ENCODE data around the gene LIG4. TPM values are rescaled to one million over a fixed set of nuclear protein-coding genes. Genes with fewer than 3 reads are reported as not detected.

Gene LIG4
- total RNA-seq, 1 donor from 2014 or later: 6.5 TPM

DNA sequence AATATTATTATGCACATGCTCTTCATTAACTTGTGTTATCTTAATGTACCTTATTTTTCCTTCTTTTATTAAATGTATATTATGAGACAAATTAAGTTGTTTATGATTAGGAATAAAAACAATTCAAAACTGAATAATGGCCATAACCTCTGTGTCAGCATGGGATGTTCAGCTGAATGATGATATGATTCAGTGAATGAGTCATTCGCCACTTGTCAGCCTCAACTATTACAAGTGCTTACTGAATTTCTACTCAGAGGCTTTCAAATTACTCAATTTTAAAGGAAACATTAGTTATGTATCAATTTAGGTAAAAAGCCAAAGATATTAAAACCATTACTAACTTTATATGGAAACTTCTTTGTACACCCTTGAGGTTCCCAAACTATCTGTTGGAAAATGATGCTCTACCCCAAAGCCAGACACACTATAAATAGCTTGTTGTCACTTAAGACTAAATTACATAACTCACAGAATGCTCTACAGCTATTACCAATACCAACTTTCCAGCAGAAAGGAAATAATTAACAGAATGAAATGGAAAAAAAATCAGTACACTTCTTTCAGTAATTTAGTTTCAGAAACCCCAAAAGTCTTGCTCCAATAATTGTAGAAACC lies 14.4 kb downstream of the LIG4 start:
- ATAC-seq (ENCODE audit: poor library complexity) (no peak), DNase-seq (no peak)
- intact Hi-C loops (cut with DNase I): no loop called here

- intact Hi-C loops (cut with DNase I): no loop called here
- ATAC-seq (ENCODE audit: poor library complexity): no peak
- no peak for DNase-seq
Measured at GRCh38 chr13:108195861-108196260, 19.5 kb downstream of the LIG4 start.

GRCh38 chr13:108195146-108195545 lies 20.2 kb downstream of the LIG4 start:
- DNase-seq (no peak), ATAC-seq (ENCODE audit: poor library complexity) (no peak)
- intact Hi-C loops (cut with DNase I): no loop called here

DNA sequence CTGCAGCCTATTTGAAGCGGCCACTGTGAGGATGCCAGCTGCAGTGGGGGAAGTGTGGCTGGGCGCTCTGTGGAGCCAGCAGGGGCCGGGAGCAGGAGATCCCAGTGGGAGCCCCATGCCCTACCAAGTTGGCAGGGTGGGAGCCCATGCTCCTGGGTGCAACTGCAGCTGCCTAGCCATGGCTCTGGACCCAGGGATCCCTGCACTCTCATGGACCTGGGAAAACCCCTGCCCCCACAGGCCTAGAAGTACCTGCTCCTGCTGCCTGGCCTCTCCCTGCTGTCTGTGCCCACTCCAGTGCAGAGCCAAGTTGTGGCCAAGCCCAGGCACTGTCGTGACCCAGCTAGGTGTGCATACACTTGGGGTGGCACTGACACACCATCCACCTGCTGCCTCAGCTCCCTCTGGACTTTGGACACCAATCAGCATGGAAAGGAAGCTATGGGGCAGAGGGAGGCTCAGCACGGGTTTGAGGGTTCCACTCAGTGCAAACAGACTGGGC lies 20.9 kb downstream of the LIG4 start:
- intact Hi-C loops (cut with DNase I): no loop called here
- no peak for ATAC-seq (ENCODE audit: poor library complexity)

GRCh38 chr13:108193806-108194205 lies 21.5 kb downstream of the LIG4 start:
- intact Hi-C loops (cut with DNase I): no loop called here
- no peak for DNase-seq
- ATAC-seq (ENCODE audit: poor library complexity): no peak

More for the DNA sequence above, 20.9 kb downstream of the LIG4 start:
- no peak for DNase-seq

DNA sequence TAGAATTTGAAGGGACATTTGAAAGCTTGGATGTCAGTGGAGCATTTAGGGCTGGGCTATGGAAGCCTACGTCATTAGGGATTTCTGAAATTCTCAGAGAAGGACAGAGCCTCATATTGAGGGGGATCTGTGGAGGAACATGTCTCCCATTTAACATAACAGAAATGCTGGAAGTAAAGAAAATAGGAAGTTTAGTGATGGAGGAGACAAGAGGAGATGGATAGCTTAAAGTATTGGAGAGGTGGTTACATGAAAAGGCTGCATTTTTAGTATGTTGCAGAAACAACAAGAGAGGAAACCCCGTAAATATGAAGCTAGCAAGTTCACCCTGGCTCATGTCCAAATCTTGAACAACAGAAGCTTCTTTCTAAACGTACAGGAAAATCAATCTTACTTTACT lies 24.4 kb downstream of the LIG4 start:
- intact Hi-C loops (cut with DNase I): no loop called here
- ATAC-seq (ENCODE audit: poor library complexity) (no peak), DNase-seq (no peak)

GRCh38 chr13:108188260-108188659 lies 27.1 kb downstream of the LIG4 start:
- ATAC-seq (ENCODE audit: poor library complexity): no peak
- no peak for DNase-seq
- intact Hi-C loops (cut with DNase I): no loop called here

DNA sequence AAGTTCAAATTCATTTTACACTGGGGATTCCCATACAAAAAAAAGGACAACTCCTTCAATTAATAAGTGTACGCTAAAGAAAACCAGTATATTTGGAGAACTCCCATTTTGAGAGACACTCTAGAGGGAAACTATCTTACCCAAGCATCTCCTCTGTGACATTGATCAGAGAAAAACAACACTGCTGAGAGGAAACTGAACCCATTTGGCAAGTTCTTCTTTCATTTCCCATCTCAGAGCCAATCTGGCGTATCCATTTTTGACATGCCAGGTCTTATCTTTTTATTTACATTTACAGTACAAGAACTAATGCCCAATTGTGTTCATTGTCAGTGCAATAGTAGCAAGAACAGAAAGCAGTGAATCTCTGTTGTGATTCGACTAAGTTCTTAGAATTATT lies 30.1 kb downstream of the LIG4 start:
- DNase-seq (no peak), ATAC-seq (ENCODE audit: poor library complexity) (no peak)
- intact Hi-C loops (cut with DNase I): no loop called here

DNA sequence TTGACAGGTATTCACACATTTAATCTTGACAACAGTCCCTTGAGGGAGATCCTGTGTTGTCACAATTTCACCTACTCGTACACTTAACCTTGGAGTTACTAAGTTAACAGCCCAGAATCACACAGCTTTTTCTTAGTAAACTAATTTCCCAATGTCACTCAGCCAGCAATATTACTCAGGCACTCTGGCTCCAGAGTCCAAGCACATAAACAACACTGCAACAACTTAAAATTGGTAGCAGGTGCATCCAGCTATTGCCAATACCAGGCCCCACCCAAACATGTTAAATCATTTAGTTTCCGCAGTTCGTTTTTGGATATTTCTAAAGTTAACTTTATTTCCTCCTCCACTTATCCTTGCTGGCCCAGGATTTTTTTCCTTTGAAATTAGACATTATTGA lies 32.7 kb downstream of the LIG4 start:
- intact Hi-C loops (cut with DNase I): no loop called here
- no peak for ATAC-seq (ENCODE audit: poor library complexity)
- DNase-seq: no peak

DNA sequence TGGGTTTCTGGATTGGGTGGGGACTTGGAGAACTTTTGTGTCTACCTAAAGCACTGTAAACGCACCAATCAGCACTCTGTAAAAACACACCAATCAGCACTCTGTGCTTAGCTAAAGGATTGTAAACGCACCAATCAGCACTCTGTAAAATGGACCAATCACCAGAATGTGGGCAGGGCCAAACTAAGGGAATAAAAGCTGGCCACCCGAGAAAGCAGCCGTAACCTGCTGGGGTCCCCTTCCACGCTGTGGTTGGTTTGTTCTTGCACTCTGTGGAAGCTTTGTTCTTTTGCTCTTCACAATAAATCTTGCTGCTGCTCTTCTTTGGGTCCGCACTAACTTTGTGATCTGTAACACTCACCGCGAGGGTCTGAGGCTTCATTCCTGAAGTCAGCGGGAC lies 37.3 kb downstream of the LIG4 start:
- intact Hi-C loops (cut with DNase I): no loop called here
- no peak for DNase-seq
- ATAC-seq (ENCODE audit: poor library complexity): no peak

- DNase-seq: no peak
- intact Hi-C loops (cut with DNase I): no loop called here
- no peak for ATAC-seq (ENCODE audit: poor library complexity)
Measured at GRCh38 chr13:108176685-108177274, 38.6 kb downstream of the LIG4 start.

GRCh38 chr13:108168929-108169328 lies 46.4 kb downstream of the LIG4 start:
- DNase-seq: no peak
- intact Hi-C loops (cut with DNase I): no loop called here

GRCh38 chr13:108166078-108166477 lies 49.3 kb downstream of the LIG4 start:
- DNase-seq (no peak), ATAC-seq (ENCODE audit: poor library complexity) (no peak)
- intact Hi-C loops (cut with DNase I): no loop called here

More at GRCh38 chr13:108168929-108169328, 46.4 kb downstream of the LIG4 start:
- no peak for ATAC-seq (ENCODE audit: poor library complexity)

DNA sequence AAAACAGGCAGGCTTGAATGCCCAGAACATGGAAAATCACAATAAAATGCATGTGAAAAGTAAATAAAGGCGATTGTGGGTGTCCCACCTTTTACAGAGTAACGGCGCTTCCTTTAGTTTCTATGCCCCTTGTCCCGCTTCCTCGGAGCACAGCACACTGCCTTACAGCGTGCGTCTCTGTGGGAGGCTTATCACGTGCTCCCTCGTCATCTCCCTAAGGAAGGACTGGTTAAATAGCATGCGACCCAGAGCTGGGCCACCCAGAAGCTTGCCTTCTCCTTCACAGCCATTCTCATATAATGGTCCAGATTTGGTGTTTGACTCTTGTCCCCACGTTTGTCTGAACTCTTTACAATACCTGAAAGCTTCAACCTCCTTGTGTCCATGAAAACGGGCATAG lies 56.6 kb downstream of the LIG4 start:
- no peak for ATAC-seq (ENCODE audit: poor library complexity)
- intact Hi-C loops (cut with DNase I): no loop called here

More for the DNA sequence above, 56.6 kb downstream of the LIG4 start:
- no peak for DNase-seq

Other genes with a start within 250 kb of the LIG4 start
- 4.7 TPM for gene ABHD13, start 2.9 kb upstream of the LIG4 start, total RNA-seq
- 1.6 TPM for gene TNFSF13B, start 54.2 kb upstream of the LIG4 start, total RNA-seq